Activated naive CD4-positive, alpha-beta T cell treated with anti-CD3 and anti-CD28 coated beads, Interleukin-2, amount 10 ng/mL, durations not matched to agents 7 days and 5 days (primary cell): ENCODE results near the gene DNAAF3.
"Not testable (repeated sequence)": the region's sequence is repeated elsewhere in the genome, so short reads cannot be mapped to it uniquely, and the experiment has no call there.

Source experiments
- CTCF ChIA-PET: fragments of 350-600 bp; sonication (Branson Sonifier 250); formaldehyde crosslinking; loops from one replicate; lab custom pipeline; 2021; ENCODE audit warnings: antibody characterized with exemption; lab: Charles Lee
- DNase-seq: peaks from one replicate; pipeline ENCODE4 v3.0.0-alpha.2; 2020
- H3K27ac Mint-ChIP-seq: one replicate; pipeline ENCODE4 v1.8.0; 2021; ENCODE audit warnings: mild to moderate bottlenecking, moderate library complexity, mixed read lengths
- H3K27me3 Mint-ChIP-seq: one replicate; pipeline ENCODE4 v1.8.0; 2021; ENCODE audit warnings: mild to moderate bottlenecking, mixed read lengths
- H3K36me3 Mint-ChIP-seq: one replicate; pipeline ENCODE4 v1.8.0; 2021; ENCODE audit warnings: mixed read lengths
- H3K4me1 Mint-ChIP-seq: one replicate; pipeline ENCODE4 v1.8.0; 2021; ENCODE audit warnings: mixed read lengths
- H3K4me3 Mint-ChIP-seq: one replicate; pipeline ENCODE4 v1.8.0; 2021; ENCODE audit warnings: mild to moderate bottlenecking, moderate library complexity, mixed read lengths
- H3K9me3 Mint-ChIP-seq: one replicate; pipeline ENCODE4 v1.8.0; 2021; ENCODE audit warnings: mixed read lengths

DNAAF3 gene

GRCh38 chr19:55171440-55171839, 5.0 kb upstream of the DNAAF3 start:
- H3K27ac Mint-ChIP-seq: no peak overlapping the region
- H3K4me3 Mint-ChIP-seq: no peak overlapping the region
- CTCF ChIA-PET: no interaction called here
- H3K4me1 Mint-ChIP-seq: peaks cover 28% of the 10 kb centered on the region
- DNase-seq: no peak
- peaks cover 6% of the 10 kb centered on the region for H3K9me3 Mint-ChIP-seq
- peaks cover 99% of the 10 kb centered on the region for H3K27me3 Mint-ChIP-seq
- peaks cover 6% of the 10 kb centered on the region for H3K36me3 Mint-ChIP-seq

GRCh38 chr19:55169136-55169535, 2.7 kb upstream of the DNAAF3 start:
- H3K9me3 Mint-ChIP-seq: no peaks in the 10 kb centered on the region
- H3K4me3 Mint-ChIP-seq: no peak overlapping the region
- CTCF ChIA-PET: interaction anchor here (1.8 kb wide), 1 partner anchor 9 kb away, joined by 7 read pairs; no protein-coding TSS in a partner anchor
- H3K36me3 Mint-ChIP-seq: peaks cover 6% of the 10 kb centered on the region
- DNase-seq: no peak
- H3K4me1 Mint-ChIP-seq: peaks cover 24% of the 10 kb centered on the region
- no peak overlapping the region for H3K27ac Mint-ChIP-seq
- H3K27me3 Mint-ChIP-seq: peaks cover 98% of the 10 kb centered on the region

- H3K4me3 Mint-ChIP-seq: peak overlapping the region; percentile 42
- peak; percentile 43 for DNase-seq
- H3K4me1 Mint-ChIP-seq: peaks cover 11% of the 10 kb centered on the region
- H3K36me3 Mint-ChIP-seq: peaks cover 5% of the 10 kb centered on the region
- no peak overlapping the region for H3K27ac Mint-ChIP-seq
- H3K9me3 Mint-ChIP-seq: no peaks in the 10 kb centered on the region
- H3K27me3 Mint-ChIP-seq: peaks cover 91% of the 10 kb centered on the region
- CTCF ChIA-PET: interaction anchor here (1.0 to 1.5 kb wide), 2 partner anchors 10 to 25 kb away, joined by 3 to 5 read pairs; no protein-coding TSS in a partner anchor
Observed at GRCh38 chr19:55165952-55166529, 372 bp downstream of the DNAAF3 start.

DNA sequence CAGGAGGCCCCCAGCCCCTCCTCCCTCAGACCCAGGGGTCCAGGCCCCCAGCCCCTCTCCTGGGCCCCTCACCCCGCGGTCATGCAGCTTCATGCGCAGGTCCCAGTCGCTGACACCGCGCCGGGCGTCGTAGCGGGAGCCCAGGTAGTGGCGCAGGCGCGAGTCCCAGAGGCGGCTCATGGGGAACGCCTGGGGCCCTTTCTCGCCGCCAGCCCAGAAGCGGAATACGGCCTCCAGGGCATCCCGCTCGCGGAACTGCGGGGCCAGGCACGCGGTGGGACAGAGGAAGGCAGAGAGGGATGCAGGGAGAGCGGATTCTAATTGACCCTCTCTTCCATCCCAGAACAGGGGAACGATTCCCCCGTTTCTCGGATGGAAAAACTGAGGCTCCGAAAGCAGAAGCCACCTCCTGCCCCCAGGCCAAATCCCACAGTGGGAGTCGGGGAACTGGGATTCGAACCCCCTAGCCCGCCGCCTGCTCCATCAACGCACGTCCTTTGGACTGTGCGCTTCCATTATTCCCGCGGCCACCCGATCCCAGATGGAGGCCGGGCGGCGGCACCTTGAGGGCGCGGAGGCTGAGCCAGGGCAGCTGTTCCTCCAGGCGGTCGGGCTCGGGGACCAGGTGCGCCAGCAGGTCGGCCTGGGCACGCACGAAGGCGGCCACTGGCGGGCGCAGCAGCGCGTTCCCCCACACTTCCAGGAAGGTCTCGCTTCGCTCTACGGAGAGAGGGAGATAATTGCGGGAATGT, 4.7 kb downstream of the DNAAF3 start:
- Mint-ChIP-seq H3K4me1 (peaks cover 12% of the 10 kb centered on the region), H3K27ac (no peak overlapping the region), H3K36me3 (peaks cover 2% of the 10 kb centered on the region), H3K27me3 (peaks cover 93% of the 10 kb centered on the region), H3K4me3 (no peak overlapping the region), H3K9me3 (peaks cover 2% of the 10 kb centered on the region)
- DNase-seq: no peak
- CTCF ChIA-PET: interaction anchor here (2.7 kb wide), 1 partner anchor 281 kb away, joined by 14 read pairs; no protein-coding TSS in a partner anchor

DNA sequence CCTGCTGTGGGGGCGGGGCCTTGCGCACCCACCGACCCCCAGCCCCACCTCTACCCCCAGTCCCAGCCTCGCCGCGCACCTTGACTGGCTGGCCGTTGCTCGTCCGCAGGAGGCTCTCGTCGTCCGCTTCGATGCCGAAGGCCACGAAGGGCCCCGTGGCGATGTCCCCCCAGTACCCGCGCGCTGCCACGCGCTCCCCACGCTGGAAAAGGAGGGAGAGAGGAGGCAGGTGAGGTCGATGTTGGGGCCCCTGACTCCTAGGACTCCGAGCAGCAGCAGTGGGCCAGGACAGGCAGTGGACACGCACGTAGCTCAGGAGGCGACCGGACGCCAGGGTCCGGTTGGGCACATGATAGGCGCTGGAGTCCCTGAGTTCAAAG, 5.4 kb downstream of the DNAAF3 start:
- Mint-ChIP-seq H3K9me3 (peaks cover 2% of the 10 kb centered on the region), H3K27me3 (peaks cover 93% of the 10 kb centered on the region), H3K36me3 (no peaks in the 10 kb centered on the region), H3K4me3 (no peak overlapping the region), H3K27ac (no peak overlapping the region), H3K4me1 (peaks cover 9% of the 10 kb centered on the region)
- CTCF ChIA-PET: interaction anchor here (0.7 to 3.1 kb wide), 8 partner anchors 9 to 280 kb away, joined by 3 to 18 read pairs (median 10); partner anchors contain the start of gene PPP6R1
- DNase-seq: no peak

DNA sequence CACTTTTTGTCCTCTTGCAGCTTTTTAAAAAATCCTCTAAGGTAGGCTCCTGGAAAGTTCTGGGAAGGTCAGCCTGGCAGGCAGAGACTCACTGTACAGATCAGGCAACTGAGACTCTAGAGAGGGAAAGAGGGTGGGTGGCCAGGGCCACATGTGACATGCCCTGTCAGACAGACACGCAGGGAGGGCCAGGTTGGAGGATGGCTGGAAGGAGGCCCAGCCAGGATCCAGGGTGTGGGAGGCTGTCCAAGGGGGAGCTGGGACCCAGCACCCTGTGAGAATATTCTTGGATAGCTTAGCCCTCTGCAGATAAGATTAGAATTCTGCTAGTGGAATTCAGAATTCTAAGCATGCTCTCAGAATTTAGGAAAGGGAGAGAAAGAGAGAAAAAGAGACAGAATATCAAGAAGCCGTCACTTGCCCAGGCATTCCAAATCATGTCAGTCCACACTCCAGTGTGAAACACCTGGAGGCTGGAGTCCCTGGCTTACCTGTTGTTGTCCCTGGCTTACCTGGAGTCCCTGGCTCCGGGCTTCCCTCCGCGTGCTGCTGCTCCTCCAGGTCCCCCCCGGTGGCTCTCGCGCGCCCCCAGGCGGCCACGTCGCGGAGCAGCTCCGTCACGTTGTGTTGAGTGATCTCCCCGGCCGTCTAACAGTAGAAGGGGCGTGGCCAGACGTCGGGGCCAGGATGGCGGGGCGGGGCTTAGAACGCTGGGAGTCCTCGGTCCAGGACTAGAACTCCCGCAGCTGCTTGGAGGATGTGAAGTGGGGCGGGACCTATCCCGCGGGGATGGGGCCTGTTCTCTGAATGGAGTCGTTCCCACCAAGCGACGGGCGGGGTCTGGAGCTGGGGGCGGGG, 6.1 kb downstream of the DNAAF3 start:
- Mint-ChIP-seq H3K27me3 (peaks cover 89% of the 10 kb centered on the region), H3K27ac (no peak overlapping the region)

DNA sequence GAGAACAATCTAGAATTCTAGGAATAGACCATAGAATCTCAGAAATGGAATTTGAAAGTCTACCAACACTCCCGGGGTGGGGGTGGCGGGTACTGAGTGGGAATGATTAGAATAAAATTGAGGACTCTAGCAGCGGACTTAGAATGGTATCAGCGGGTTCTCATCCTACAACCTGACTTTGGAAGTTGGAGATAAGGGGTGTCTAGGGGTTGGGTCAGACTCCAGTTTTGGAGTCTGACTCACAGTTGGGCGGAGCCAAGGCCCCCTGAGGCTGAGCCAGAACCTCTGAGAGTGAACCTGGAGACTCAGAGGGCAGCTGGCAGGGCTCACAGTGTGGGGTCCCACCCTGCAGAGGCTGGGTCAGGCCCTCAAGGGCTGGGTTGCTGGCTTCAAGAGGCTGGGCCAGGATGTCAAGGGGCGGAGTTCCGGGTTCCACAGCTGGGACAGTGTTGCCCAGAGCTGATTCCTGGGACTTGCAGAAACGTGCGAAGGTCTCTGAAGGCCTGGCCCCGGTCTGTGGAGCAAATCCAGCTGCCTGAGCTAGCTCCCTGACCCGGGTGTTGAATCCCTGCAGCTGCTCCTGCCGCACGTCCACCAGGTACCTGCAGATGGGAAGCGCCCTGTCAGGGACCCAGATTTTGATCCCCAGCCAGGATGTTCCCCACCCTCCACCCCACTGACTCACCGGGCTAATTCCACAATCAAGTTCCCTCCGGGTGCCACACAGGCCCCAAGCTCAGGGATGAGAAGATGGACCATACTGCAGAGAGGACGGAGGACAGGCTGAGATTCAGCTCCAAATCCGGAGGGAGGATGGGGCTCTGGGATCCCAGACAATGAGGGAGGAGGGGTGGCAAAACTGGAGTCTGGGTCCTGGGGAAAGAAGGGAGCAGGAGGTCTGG, 7.3 kb downstream of the DNAAF3 start:
- H3K4me1 Mint-ChIP-seq: peaks cover 15% of the 10 kb centered on the region
- H3K36me3 Mint-ChIP-seq: no peaks in the 10 kb centered on the region
- no peak overlapping the region for H3K4me3 Mint-ChIP-seq
- DNase-seq: no peak
- CTCF ChIA-PET: interaction anchor here (0.6 to 3.1 kb wide), 10 partner anchors 8 to 278 kb away, joined by 3 to 18 read pairs (median 6); no protein-coding TSS in a partner anchor
- H3K27ac Mint-ChIP-seq: no peak overlapping the region
- H3K9me3 Mint-ChIP-seq: peaks cover 3% of the 10 kb centered on the region
- H3K27me3 Mint-ChIP-seq: peaks cover 77% of the 10 kb centered on the region

More for the DNA sequence above, 6.1 kb downstream of the DNAAF3 start:
- Mint-ChIP-seq H3K36me3 (no peaks in the 10 kb centered on the region), H3K4me3 (no peak overlapping the region), H3K4me1 (peaks cover 9% of the 10 kb centered on the region), H3K9me3 (peaks cover 2% of the 10 kb centered on the region)
- CTCF ChIA-PET: interaction anchor here (0.7 to 3.1 kb wide), 11 partner anchors 9 to 279 kb away, joined by 3 to 18 read pairs (median 4); partner anchors contain the start of gene PPP6R1
- DNase-seq: peak; percentile 92

- H3K36me3 Mint-ChIP-seq: peaks cover 2% of the 10 kb centered on the region
- H3K9me3 Mint-ChIP-seq: peaks cover 6% of the 10 kb centered on the region
- DNase-seq: no peak
- H3K27me3 Mint-ChIP-seq: peaks cover 75% of the 10 kb centered on the region
- H3K4me1 Mint-ChIP-seq: peaks cover 21% of the 10 kb centered on the region
- no peak overlapping the region for H3K4me3 Mint-ChIP-seq
- CTCF ChIA-PET: interaction anchor here (2.6 to 3.1 kb wide), 3 partner anchors 11 to 18 kb away, joined by 13 to 18 read pairs (median 16); no protein-coding TSS in a partner anchor
- no peak overlapping the region for H3K27ac Mint-ChIP-seq
Observed at GRCh38 chr19:55158423-55158822, 8.0 kb downstream of the DNAAF3 start.

DNA sequence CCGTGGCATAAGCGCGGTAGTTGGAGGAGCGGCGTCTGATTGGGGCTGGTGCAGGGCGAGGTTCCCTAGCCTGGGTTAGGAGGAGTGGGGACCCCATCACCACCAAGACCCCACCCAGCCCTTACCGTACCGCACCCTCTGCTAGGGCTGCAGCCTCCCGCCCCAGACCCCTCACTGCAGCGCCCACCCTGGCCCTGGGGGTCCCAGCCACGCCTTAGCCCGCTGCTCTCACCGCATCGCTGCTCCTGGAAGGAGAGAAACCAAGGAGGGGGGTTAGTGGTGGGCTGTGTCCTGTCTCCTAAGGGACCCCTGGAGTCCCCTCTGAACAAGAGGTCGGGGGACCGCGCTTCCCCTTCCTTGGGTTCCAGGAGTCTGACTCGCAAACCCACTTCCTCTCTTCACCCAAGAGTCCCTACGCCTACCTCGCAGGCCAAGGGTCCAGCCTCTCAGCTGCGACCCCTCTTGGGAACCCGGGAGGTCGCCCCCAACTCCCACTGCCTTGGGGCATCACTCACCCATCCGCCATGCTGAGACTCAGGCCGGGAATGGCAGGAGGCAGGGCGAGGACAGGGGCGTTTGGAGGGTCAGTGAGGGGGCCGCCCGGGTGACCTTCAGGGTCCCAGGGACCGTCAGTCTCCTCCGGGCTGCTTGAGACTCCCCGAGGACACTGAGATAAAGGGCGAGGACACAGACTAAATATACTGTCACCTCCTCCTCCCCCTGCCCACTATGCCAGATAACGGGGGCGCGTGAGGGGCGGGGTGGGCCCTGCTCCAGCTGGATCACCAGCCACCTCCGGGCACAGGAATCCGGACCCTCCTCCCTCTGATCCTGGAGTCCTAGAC, 9.1 kb downstream of the DNAAF3 start, which contains the start of gene TNNI3:
Gene TNNI3 (minus strand): TSS at position 669 of the 845 bp plus-strand sequence. CDS start 143 bp downstream, at position 526.
- Mint-ChIP-seq H3K4me3 (no peak within 1 kb of the TSS), H3K9me3 (peaks cover 7% of the 10 kb centered on the region), H3K4me1 (peaks cover 24% of the 10 kb centered on the region), H3K27ac (no peak within 1 kb of the TSS), H3K27me3 (peaks cover 70% of the 10 kb centered on the region), H3K36me3 (peaks cover 2% of the 10 kb centered on the region)
- DNase-seq: no peak
- CTCF ChIA-PET: no interaction called here

- H3K4me1 Mint-ChIP-seq: peaks cover 30% of the 10 kb centered on the region
- CTCF ChIA-PET: interaction anchor here (1.0 kb wide), 1 partner anchor 15 kb away, joined by 5 read pairs; no protein-coding TSS in a partner anchor
- peaks cover 16% of the 10 kb centered on the region for H3K9me3 Mint-ChIP-seq
- H3K4me3 Mint-ChIP-seq: no peak overlapping the region
- no peak overlapping the region for H3K27ac Mint-ChIP-seq
- peak; percentile 58 for DNase-seq
- H3K27me3 Mint-ChIP-seq: peaks cover 66% of the 10 kb centered on the region
- H3K36me3 Mint-ChIP-seq: peaks cover 2% of the 10 kb centered on the region
Observed at GRCh38 chr19:55156202-55157063, 10.0 kb downstream of the DNAAF3 start.

- Mint-ChIP-seq H3K4me1 (peaks cover 30% of the 10 kb centered on the region), H3K27me3 (peaks cover 63% of the 10 kb centered on the region), H3K9me3 (peaks cover 18% of the 10 kb centered on the region)
- H3K36me3 Mint-ChIP-seq, H3K4me3 Mint-ChIP-seq, DNase-seq, H3K27ac Mint-ChIP-seq: not testable (repeated sequence)
- CTCF ChIA-PET: interaction anchor here (1.0 kb wide), 1 partner anchor 15 kb away, joined by 5 read pairs; no protein-coding TSS in a partner anchor
Observed at GRCh38 chr19:55155784-55156183, 10.6 kb downstream of the DNAAF3 start.
